Effector memory CD4-positive, alpha-beta T cell (primary cell): ENCODE results near the gene RBBP9.
A peak's percentile ranks its signal among the peaks of the same experiment; 100 is the strongest.

Experiments
- DNase-seq, 3 donors: peaks; one replicate each; pipeline ENCODE4 v3.0.0-alpha.2; 2020
- H3K27ac ChIP-seq: 2 replicates; pipeline ENCODE4 v1.7.0; 2013; ENCODE audit warnings: mild to moderate bottlenecking, low read length, moderate library complexity; ENCODE audit not compliant: insufficient read depth, poor library complexity, severe bottlenecking
- H3K27me3 ChIP-seq: replicated peaks from 2 replicates; pipeline ENCODE4 v1.7.0; 2013; ENCODE audit warnings: mild to moderate bottlenecking, low read length; ENCODE audit not compliant: insufficient read depth, control insufficient read depth, poor library complexity, severe bottlenecking
- H3K36me3 ChIP-seq: 2 replicates; pipeline ENCODE4 v1.7.0; 2013; ENCODE audit warnings: mild to moderate bottlenecking, low read length, moderate library complexity; ENCODE audit not compliant: control insufficient read depth, insufficient read depth
- H3K4me1 ChIP-seq: 2 replicates; pipeline ENCODE4 v1.7.0; 2013; ENCODE audit warnings: low read length, mild to moderate bottlenecking; ENCODE audit not compliant: control insufficient read depth, insufficient read depth, poor library complexity, severe bottlenecking
- H3K4me3 ChIP-seq: 2 replicates; pipeline ENCODE4 v1.7.0; 2013; ENCODE audit warnings: low read length, low read depth, mild to moderate bottlenecking; ENCODE audit not compliant: insufficient read depth, poor library complexity, severe bottlenecking
- H3K9me3 ChIP-seq: 2 replicates; pipeline ENCODE4 v1.7.0; 2013; ENCODE audit warnings: mild to moderate bottlenecking, low read length, moderate library complexity; ENCODE audit not compliant: control insufficient read depth
- total RNA-seq, 3 donors: gene quantifications; one replicate each; lab custom pipeline; 2026; lab: John Stamatoyannopoulos, UW

The RBBP9 gene
- total RNA-seq, result 8.4 to 16.1 (median 13.0) reads per million in 3 donors

DNA sequence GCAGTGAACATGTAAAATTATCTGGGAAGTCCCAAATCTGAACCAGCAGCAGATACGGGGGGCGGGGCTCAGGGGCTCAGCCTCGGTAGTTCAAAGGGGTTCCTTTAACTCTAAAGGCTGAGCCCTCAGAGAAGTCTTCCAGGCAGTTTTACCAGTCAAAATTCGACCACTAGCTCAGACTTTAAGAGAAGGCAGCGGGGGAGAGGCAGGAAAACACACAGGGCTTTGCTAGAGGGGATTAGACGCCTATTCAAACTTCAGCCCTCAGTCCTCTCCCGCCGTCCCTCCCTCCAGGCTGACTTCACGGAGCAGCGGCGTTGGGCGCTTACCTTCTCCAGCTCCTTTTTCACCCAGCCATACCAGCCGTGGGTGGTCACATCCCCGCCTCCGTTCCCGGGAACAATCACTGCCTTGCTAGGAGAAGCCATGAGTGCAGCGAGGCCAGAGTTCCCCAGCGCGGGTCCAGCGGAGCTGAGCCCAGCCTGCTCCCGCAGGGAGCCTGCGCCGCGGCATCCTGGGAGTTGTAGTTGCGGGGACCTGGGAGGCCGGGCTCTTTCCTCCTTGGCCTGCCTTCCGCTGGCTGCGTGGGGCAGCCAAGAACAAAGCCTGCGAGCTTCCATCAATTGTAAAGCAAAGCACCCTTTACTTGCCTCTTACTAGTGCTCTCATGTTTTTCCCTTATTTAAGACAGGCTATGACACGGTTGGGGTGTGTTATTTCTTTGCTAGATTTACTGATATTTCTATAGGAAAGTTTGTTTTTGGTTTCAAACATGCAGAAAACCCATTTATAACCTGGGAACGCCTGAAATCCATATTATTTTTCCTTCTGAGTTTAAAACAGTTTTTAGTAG, at the start of gene RBBP9:
RBBP9 (minus strand) TSS at position 486 of the 853 bp plus-strand sequence; CDS start at position 428, 58 bp downstream.
- peak within 1 kb of the TSS; percentile 72 for H3K27ac ChIP-seq

DNA sequence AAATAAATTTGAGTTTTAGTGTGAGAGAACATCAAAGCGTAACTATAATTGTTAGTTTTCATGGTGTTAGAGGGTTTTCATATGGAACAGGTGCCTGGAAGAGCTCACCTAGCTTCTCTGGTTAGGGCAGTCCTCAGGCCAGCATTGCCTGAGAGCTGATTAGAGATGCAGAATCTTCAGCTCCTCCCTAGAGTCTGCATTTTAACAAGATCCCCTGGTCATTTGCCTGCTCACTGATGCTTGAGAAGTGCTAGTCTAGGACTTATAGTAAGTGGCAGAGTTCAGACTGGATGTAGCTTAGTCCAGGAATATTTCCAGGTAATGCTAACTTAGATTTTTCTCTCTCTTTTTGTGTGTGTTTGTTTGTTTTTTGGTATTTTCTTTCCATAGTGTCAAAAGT, 48.5 kb upstream of the RBBP9 start:
- no peak overlapping the region for H3K27ac ChIP-seq
- no peaks in the 10 kb centered on the region for H3K9me3 ChIP-seq
- no peak for DNase-seq
- no peak overlapping the region for H3K4me3 ChIP-seq
- H3K27me3 ChIP-seq, result no peaks in the 10 kb centered on the region
- no peaks in the 10 kb centered on the region for H3K4me1 ChIP-seq
- H3K36me3 ChIP-seq, result peaks cover 72% of the 10 kb centered on the region

More for the DNA sequence above, at the start of gene RBBP9:
- peak within 1 kb of the TSS; percentile 92 for H3K4me3 ChIP-seq
- DNase-seq, result peak; percentile 37 to 55 (median 54)
- H3K9me3 ChIP-seq, result no peaks in the 10 kb centered on the region
- no peaks in the 10 kb centered on the region for H3K27me3 ChIP-seq
- H3K4me1 ChIP-seq, result peaks cover 6% of the 10 kb centered on the region
- H3K36me3 ChIP-seq, result no peaks in the 10 kb centered on the region

DNA sequence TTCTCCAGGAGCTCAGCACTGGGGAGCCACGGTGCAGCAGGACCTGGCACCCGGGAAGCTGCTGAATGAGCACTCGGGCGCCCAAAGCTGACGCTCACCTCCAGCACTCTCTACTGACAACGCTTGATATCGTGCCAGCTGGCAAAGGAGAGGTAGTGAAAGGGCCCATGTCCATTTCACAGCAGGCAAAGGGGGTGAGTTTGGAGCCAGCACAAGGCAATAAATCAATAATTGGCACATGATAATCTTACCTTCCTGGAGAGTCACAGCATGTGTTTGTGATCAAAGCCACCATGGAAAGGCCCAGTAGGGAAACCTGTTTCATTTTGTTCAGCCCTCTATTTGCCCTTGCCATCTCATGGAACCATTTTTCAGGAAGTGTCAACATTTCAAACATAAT, 46.9 kb upstream of the RBBP9 start:
- H3K36me3 ChIP-seq, result peaks cover 63% of the 10 kb centered on the region
- H3K27ac ChIP-seq, result no peak overlapping the region
- no peaks in the 10 kb centered on the region for H3K27me3 ChIP-seq
- DNase-seq, result no peak
- no peaks in the 10 kb centered on the region for H3K4me1 ChIP-seq
- no peaks in the 10 kb centered on the region for H3K9me3 ChIP-seq
- H3K4me3 ChIP-seq, result no peak overlapping the region

DNA sequence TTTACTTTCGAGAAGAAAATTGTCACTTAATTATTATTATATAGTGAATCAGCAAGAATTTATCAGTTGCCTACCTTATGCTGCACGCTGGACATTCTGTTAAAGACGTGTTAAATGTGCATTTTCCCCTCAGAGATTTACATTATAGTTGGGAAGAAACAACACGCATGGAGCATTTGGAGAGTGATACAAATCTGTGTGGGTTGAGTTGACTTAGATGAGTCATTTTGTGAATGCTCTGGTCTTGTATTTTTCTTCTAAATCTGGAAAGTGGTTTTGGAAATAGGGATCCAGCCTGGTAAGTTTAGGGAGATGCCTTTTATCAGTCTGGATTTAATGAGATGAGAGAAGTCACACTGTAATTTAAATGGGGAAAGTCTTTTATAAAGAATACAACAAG, 46.2 kb upstream of the RBBP9 start:
- H3K27me3 ChIP-seq, result no peaks in the 10 kb centered on the region
- no peak for DNase-seq
- H3K36me3 ChIP-seq, result peaks cover 61% of the 10 kb centered on the region
- no peaks in the 10 kb centered on the region for H3K9me3 ChIP-seq
- no peak overlapping the region for H3K4me3 ChIP-seq
- no peak overlapping the region for H3K27ac ChIP-seq
- no peaks in the 10 kb centered on the region for H3K4me1 ChIP-seq

DNA sequence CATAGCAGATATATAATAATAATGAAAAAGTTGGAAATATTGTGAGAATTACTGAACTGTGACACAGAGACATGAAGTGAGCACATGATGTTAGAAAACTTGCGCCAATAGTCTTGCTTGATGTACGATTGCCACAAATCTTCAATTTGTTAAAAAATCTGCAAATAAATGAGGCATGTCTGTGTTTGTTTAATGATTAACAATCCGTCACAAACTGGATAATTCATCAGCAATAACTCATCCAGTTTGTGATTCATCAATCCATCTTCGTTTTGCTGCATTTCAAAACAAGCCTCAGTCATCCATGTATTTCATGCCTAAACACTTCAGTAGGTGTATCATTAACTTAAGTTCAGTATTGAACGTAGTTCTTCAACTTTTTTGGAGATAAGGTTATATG, 44.7 kb upstream of the RBBP9 start:
- Histone ChIP-seq H3K27me3 (no peaks in the 10 kb centered on the region), H3K9me3 (no peaks in the 10 kb centered on the region), H3K4me1 (no peaks in the 10 kb centered on the region), H3K27ac (no peak overlapping the region), H3K4me3 (no peak overlapping the region), H3K36me3 (peaks cover 55% of the 10 kb centered on the region)
- no peak for DNase-seq

DNA sequence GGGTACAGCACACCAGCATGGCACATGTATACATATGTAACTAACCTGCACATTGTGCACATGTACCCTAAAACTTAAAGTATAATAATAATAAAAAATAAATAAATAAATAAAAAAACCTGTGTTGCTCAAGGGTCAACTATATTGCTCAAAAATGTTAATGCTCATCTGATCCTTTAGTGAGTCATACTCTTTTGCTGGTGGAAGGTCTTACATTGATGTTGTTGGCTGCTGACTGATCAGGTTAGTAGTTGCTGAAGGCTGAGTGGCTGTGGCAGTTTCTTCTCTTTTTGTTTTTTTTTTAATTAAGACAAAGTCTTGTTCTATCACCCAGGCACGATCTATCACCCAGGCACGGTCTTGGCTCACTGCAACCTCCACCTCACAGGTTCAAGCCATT, 40.6 kb upstream of the RBBP9 start:
- no peak overlapping the region for H3K4me3 ChIP-seq
- H3K9me3 ChIP-seq, result no peaks in the 10 kb centered on the region
- H3K4me1 ChIP-seq, result no peaks in the 10 kb centered on the region
- no peak for DNase-seq
- H3K27me3 ChIP-seq, result no peaks in the 10 kb centered on the region
- H3K27ac ChIP-seq, result no peak overlapping the region
- H3K36me3 ChIP-seq, result peaks cover 48% of the 10 kb centered on the region

DNA sequence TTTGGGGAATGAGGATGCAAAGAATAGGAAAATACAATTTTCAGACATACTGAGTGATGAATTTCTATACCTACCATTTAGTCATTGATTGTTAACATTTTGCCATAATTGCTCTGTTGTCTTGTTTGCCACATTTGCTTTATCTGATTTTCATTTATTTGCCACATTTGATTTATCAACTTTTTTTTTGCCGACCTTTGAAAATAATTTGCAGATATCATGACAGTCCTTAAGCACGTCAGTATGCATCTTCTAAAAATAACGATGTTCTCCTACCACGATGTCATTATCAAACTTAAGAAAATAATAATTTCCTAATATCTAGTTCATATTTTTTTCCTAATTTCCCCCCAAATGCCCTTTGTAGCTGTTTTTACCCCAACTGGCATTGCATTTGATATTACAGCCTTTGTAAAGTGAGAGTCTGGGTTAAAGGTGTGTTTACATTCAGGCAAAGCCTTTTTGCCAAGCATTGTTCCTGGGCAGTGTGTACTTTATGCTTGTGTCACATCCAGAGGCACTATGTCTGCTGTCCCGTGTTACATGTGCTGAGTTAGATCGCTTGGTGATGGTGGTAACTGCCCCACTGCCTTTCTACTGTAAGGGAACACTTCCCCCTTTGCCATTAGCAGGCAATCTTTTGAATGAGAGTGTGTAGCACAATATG, 37.1 kb upstream of the RBBP9 start:
- no peak for DNase-seq
- H3K27ac ChIP-seq, result no peak overlapping the region
- no peaks in the 10 kb centered on the region for H3K9me3 ChIP-seq
- no peak overlapping the region for H3K4me3 ChIP-seq
- peaks cover 67% of the 10 kb centered on the region for H3K36me3 ChIP-seq
- no peaks in the 10 kb centered on the region for H3K27me3 ChIP-seq
- no peaks in the 10 kb centered on the region for H3K4me1 ChIP-seq

DNA sequence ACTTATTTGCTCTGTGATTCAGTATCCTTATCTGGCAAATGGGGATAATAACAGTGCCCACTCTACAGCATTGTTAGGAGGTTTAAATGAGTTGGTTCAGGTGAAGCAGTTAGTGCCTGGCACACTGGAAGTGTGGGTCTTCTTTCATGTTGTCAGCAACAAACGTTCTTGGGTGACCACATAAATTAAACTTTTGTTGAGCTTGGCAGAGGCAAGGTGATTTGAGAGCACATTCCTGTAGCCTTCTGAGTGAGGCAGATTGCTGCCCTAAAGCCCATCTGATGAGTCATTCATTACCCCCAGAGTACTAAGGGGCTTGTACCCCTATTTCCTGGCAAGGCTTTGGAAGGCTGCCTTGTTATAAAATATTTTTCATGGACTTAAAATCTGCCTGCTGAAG, 36.5 kb upstream of the RBBP9 start:
- Histone ChIP-seq H3K4me3 (no peak overlapping the region), H3K4me1 (no peaks in the 10 kb centered on the region), H3K36me3 (peaks cover 72% of the 10 kb centered on the region), H3K9me3 (no peaks in the 10 kb centered on the region), H3K27ac (no peak overlapping the region), H3K27me3 (no peaks in the 10 kb centered on the region)
- no peak for DNase-seq

DNA sequence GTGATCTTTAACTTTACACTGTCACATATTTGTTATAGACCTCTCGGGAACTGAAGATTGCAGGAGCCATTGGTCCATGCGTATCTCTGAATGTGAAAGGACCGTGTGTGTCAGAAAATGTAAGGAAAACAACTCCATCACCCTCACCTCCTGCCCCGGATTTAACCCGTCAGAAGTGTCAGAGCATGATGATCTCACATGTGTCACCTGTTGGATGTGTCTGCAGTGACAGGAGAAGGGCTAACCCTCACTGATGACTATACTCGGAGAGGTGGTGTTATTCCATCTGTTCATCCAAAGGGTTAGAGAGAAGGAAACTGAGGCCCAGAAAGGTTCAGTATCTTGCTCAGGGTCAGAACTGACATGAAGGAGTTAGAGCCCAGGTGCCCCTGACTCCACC, 35.6 kb upstream of the RBBP9 start:
- Histone ChIP-seq H3K36me3 (peaks cover 76% of the 10 kb centered on the region), H3K4me3 (no peak overlapping the region), H3K9me3 (no peaks in the 10 kb centered on the region), H3K27me3 (no peaks in the 10 kb centered on the region), H3K27ac (no peak overlapping the region), H3K4me1 (no peaks in the 10 kb centered on the region)
- no peak for DNase-seq

DNA sequence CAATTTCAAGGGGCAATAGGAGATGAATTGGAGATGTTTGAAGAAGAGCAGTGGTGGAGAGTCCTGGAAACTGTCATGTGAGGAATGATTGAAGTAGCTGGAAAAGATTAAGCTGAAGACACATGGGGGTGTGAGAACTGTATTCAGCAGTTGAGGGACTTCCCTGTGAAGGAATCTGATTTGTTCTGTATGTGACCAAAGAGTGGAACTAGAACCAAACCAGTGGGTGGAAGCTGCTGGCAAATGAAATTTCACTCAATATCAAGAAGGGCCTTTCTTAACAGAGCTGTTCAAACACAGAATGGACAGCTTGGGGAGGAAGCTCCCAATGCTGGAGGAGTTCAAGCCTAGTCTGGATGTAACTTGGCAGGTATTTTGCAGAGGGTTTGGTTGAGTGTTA, 32.0 kb upstream of the RBBP9 start:
- H3K4me1 ChIP-seq, result no peaks in the 10 kb centered on the region
- H3K36me3 ChIP-seq, result peaks cover 83% of the 10 kb centered on the region
- no peak overlapping the region for H3K27ac ChIP-seq
- no peak for DNase-seq
- H3K27me3 ChIP-seq, result no peaks in the 10 kb centered on the region
- H3K9me3 ChIP-seq, result no peaks in the 10 kb centered on the region
- no peak overlapping the region for H3K4me3 ChIP-seq
